Measurements from ENCODE around the gene PUSL1.

GRCh38 chr1:1321477-1321876 is 13.1 kb downstream of the PUSL1 start:
- no peak for TF ChIP-seq CTCF (IDR thresholded peaks at IDR 0.05)
- TF ChIP-seq POLR2A (IDR thresholded peaks at IDR 0.05): no peak

Measured in lower leg skin (tissue), 3 donors.